ENCODE data around the gene GALNTL6.

DNA sequence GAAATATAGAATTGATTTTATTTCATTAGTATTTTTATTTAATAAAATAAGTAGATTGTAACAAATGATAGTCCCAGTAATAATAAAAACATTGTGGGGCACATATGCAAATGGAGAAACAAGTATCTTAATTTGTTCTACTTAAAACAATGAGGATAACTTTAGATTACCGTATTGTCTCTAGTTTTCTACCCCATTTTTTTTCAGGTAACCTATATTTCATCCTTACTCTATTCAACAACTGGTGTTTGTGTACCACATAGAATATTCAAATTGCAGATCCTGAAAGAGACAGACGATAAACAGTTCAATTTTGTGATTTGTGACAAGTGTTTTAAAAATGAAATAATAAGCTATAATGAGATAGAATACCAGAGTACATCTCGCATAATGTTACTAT, 671.8 kb downstream of the GALNTL6 start:
- TF ChIP-seq POLR2A (IDR thresholded peaks at IDR 0.05) = no peak
- TF ChIP-seq, protein P1, sequence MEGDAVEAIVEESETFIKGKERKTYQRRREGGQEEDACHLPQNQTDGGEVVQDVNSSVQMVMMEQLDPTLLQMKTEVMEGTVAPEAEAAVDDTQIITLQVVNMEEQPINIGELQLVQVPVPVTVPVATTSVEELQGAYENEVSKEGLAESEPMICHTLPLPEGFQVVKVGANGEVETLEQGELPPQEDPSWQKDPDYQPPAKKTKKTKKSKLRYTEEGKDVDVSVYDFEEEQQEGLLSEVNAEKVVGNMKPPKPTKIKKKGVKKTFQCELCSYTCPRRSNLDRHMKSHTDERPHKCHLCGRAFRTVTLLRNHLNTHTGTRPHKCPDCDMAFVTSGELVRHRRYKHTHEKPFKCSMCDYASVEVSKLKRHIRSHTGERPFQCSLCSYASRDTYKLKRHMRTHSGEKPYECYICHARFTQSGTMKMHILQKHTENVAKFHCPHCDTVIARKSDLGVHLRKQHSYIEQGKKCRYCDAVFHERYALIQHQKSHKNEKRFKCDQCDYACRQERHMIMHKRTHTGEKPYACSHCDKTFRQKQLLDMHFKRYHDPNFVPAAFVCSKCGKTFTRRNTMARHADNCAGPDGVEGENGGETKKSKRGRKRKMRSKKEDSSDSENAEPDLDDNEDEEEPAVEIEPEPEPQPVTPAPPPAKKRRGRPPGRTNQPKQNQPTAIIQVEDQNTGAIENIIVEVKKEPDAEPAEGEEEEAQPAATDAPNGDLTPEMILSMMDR (IDR thresholded peaks at IDR 0.05) = no peak

All from testis (tissue), 2 donors.